Uterus (tissue), 4 donors: ENCODE measurements around the gene TBP. TPM values are rescaled to one million over a fixed set of nuclear protein-coding genes. Genes with fewer than 3 reads are reported as not detected.
A peak's percentile ranks its signal among the peaks of the same experiment; 100 is the strongest.

ENCODE experiments used
- DNase-seq, 2 donors: peaks; one replicate each; pipeline ENCODE4 v3.0.0-alpha.2; 2019 to 2020
- H3K27ac ChIP-seq, 2 donors: fragments of 200-600 bp; sonication (generic); 1 replicate in 1 of 2; 2 replicates in 1 of 2; pipeline ENCODE4 v1.5.1; 2016 to 2018
- H3K27me3 ChIP-seq, 2 donors: fragments of 200-600 bp; sonication (generic); one replicate each; pipeline ENCODE4 v1.5.1; 2018 to 2019; ENCODE audit warnings: control low read depth in 1 of 2
- H3K36me3 ChIP-seq, 2 donors: fragments of 200-600 bp; sonication (generic); one replicate each; pipeline ENCODE4 v1.5.1; 2019; ENCODE audit warnings: control low read depth in 1 of 2
- H3K4me1 ChIP-seq, 2 donors: fragments of 200-600 bp; sonication (generic); one replicate each; pipeline ENCODE4 v1.5.1; 2018 to 2019; ENCODE audit warnings: control low read depth in 1 of 2
- H3K4me3 ChIP-seq, 2 donors: fragments of 200-600 bp; sonication (generic); 1 replicate in 1 of 2; 2 replicates in 1 of 2; pipeline ENCODE4 v1.5.1; 2018 to 2019; ENCODE audit warnings: mild to moderate bottlenecking in 1 of 2
- H3K9me3 ChIP-seq, 2 donors: fragments of 200-600 bp; sonication (generic); one replicate each; pipeline ENCODE4 v1.5.1; 2019; ENCODE audit warnings: control low read depth in 1 of 2
- CTCF ChIP-seq, 4 experiments: fragments of 200-600 bp in 2 of 4; fragments of 450-650 bp in 2 of 4; sonication (generic) in 2 of 4; IDR thresholded peaks; one replicate each; pipeline ENCODE4 v1.5.1; 2016 to 2019; ENCODE audit warnings: antibody characterized with exemption in 4 of 4, mild to moderate bottlenecking in 2 of 4, moderate library complexity in 1 of 4
- POLR2A ChIP-seq, 2 donors: fragments of 450-650 bp; IDR thresholded peaks; one replicate each; pipeline ENCODE4 v1.6.1; 2016; ENCODE audit warnings: antibody characterized with exemption in 2 of 2, mild to moderate bottlenecking in 1 of 2, moderate library complexity in 1 of 2
- intact Hi-C: fragments of 100-400 bp; cut with DNase I; formaldehyde crosslinking; loops from one replicate; pipeline ENCODE4 v1.15.1; 2023; ENCODE audit warnings: low total_unique reads
- total RNA-seq, 4 donors: library from RNA; depleted of rRNA in 3 of 4; stranded (reverse); fragments of >200 nt in 3 of 4; gene quantifications; one replicate each; pipeline versions ENCODE4 v1.1.0 to v1.2.4, GENCODE V29; 2014 to 2023
- donor health status: DM: yes; HTN: yes; CAD: no.

The TBP gene
- total RNA-seq, 4 donors from 2014 or later = 1.8 to 50.6 (median 16.3) TPM

- intact Hi-C loops = no loop called here
- no peaks in the 10 kb centered on the region for H3K27me3 ChIP-seq
- no peak for TF ChIP-seq CTCF (IDR thresholded peaks at IDR 0.05)
- no peak for TF ChIP-seq POLR2A (IDR thresholded peaks at IDR 0.05)
- H3K4me3 ChIP-seq = no peak overlapping the region
- no peaks in the 10 kb centered on the region for H3K9me3 ChIP-seq
- no peaks in the 10 kb centered on the region for H3K36me3 ChIP-seq
- DNase-seq = no peak
- no peak overlapping the region for H3K27ac ChIP-seq
- no peaks in the 10 kb centered on the region for H3K4me1 ChIP-seq
These were observed 16.8 kb upstream of the TBP start for GRCh38 chr6:170537329-170537728.

GRCh38 chr6:170542031-170542719, 12.0 kb upstream of the TBP start:
- no peak overlapping the region for H3K4me3 ChIP-seq
- no peaks in the 10 kb centered on the region for H3K4me1 ChIP-seq
- H3K36me3 ChIP-seq = no peaks in the 10 kb centered on the region
- TF ChIP-seq POLR2A (IDR thresholded peaks at IDR 0.05) = no peak
- TF ChIP-seq CTCF (IDR thresholded peaks at IDR 0.05) = no peak
- DNase-seq = no peak
- H3K27me3 ChIP-seq = no peaks in the 10 kb centered on the region
- H3K27ac ChIP-seq = no peak overlapping the region
- intact Hi-C loops = no loop called here
- H3K9me3 ChIP-seq = no peaks in the 10 kb centered on the region

- Histone ChIP-seq H3K4me1 (no peaks in the 10 kb centered on the region), H3K4me3 (no peak overlapping the region), H3K36me3 (no peaks in the 10 kb centered on the region), H3K9me3 (no peaks in the 10 kb centered on the region), H3K27ac (no peak overlapping the region), H3K27me3 (no peaks in the 10 kb centered on the region)
- TF ChIP-seq POLR2A (IDR thresholded peaks at IDR 0.05) (no peak), CTCF (IDR thresholded peaks at IDR 0.05) (no peak)
- intact Hi-C loops = no loop called here
- no peak for DNase-seq
These were observed 8.8 kb upstream of the TBP start for GRCh38 chr6:170545405-170545804.

GRCh38 chr6:170552765-170553533, 1.2 kb upstream of the TBP start, which contains the start of gene PSMB1:
Gene PSMB1, minus strand, starts transcription at chr6:170553307. Its CDS starts 65 bp downstream, at chr6:170553242.
- intact Hi-C loops = no loop called here
- Histone ChIP-seq H3K9me3 (no peaks in the 10 kb centered on the region), H3K4me3 (peak within 1 kb of the TSS; percentile 71 to 83), H3K27ac (peak within 1 kb of the TSS; percentile 89 to 90), H3K27me3 (no peaks in the 10 kb centered on the region), H3K4me1 (peaks cover 4 to 14% of the 10 kb centered on the region in 2 donors), H3K36me3 (no peaks in the 10 kb centered on the region)
- TF ChIP-seq CTCF (IDR thresholded peaks at IDR 0.05) (no peak), POLR2A (IDR thresholded peaks at IDR 0.05) (peak; percentile 68 to 93)
- peak; percentile 92 to 95 for DNase-seq

GRCh38 chr6:170553534-170554012, 596 bp upstream of the TBP start:
- TF ChIP-seq CTCF (IDR thresholded peaks at IDR 0.05) (no peak), POLR2A (IDR thresholded peaks at IDR 0.05) (no peak)
- Histone ChIP-seq H3K27ac (peak overlapping the region; percentile 89 to 90), H3K9me3 (no peaks in the 10 kb centered on the region), H3K4me3 (peak overlapping the region; percentile 71 to 83), H3K36me3 (no peaks in the 10 kb centered on the region), H3K4me1 (peaks cover 4 to 14% of the 10 kb centered on the region in 2 donors), H3K27me3 (no peaks in the 10 kb centered on the region)
- peak in 1 of 2 donors; percentile 39 for DNase-seq
- intact Hi-C loops = no loop called here
